HepG2 (cell line): Measurements from ENCODE around the gene GLB1L3.

Experiments used
- ATF3 ChIP-seq: sonication (generic); formaldehyde crosslinking; IDR thresholded peaks from 2 replicates; pipeline ENCODE4 v1.4.0; 2020; ENCODE audit warnings: missing genetic modification reagents
- EP300 ChIP-seq, 3 experiments: sonication (generic) in 1 of 3; formaldehyde crosslinking in 1 of 3; IDR thresholded peaks; 2 replicates each; pipeline versions ENCODE4 v1.5.1 to v1.6.1; 2011 to 2020; ENCODE audit warnings: low read depth in 2 of 3, low read length in 2 of 3, borderline replicate concordance in 1 of 3, improper control_type of control experiment in 1 of 3, mild to moderate bottlenecking in 1 of 3, missing genetic modification reagents in 1 of 3, moderate library complexity in 1 of 3
- GABPA ChIP-seq, 2 experiments: IDR thresholded peaks; 2 replicates each; pipeline ENCODE4 v1.6.1; 2011 to 2016; ENCODE audit warnings: low read depth in 2 of 2, low read length in 1 of 2, missing biosample characterization in 1 of 2, missing genetic modification characterization in 1 of 2
- HNF4G ChIP-seq, 2 experiments: sonication (generic) in 1 of 2; formaldehyde crosslinking in 1 of 2; IDR thresholded peaks; 2 replicates each; pipeline versions ENCODE4 v1.4.0 to v1.6.1; 2011 to 2020; ENCODE audit warnings: borderline replicate concordance in 2 of 2, low read depth in 2 of 2, mild to moderate bottlenecking in 2 of 2, low read length in 1 of 2, missing genetic modification reagents in 1 of 2, moderate library complexity in 1 of 2
- RAD21 ChIP-seq: fragments of 450-650 bp; formaldehyde crosslinking; IDR thresholded peaks from 2 replicates; pipeline ENCODE4 v1.5.0; 2020; ENCODE audit warnings: mild to moderate bottlenecking
- RELA ChIP-seq: sonication (generic); formaldehyde crosslinking; IDR thresholded peaks from 2 replicates; pipeline ENCODE4 v1.4.0; 2020; ENCODE audit warnings: missing genetic modification reagents
- SRF ChIP-seq: IDR thresholded peaks from 2 replicates; pipeline ENCODE4 v1.6.1; 2011; ENCODE audit warnings: mild to moderate bottlenecking, low read depth, low read length, moderate library complexity
- ZC3H13 ChIP-seq: sonication (generic); formaldehyde crosslinking; IDR thresholded peaks from 2 replicates; pipeline ENCODE4 v1.8.1; 2023; ENCODE audit warnings: mild to moderate bottlenecking, missing genetic modification reagents, moderate library complexity
- ZNF660 ChIP-seq: sonication (generic); formaldehyde crosslinking; IDR thresholded peaks from 2 replicates; pipeline ENCODE4 v1.5.1; 2020; ENCODE audit warnings: mild to moderate bottlenecking, low read depth, missing genetic modification reagents, borderline replicate concordance
- ZNF790 ChIP-seq: sonication (generic); formaldehyde crosslinking; IDR thresholded peaks from 2 replicates; pipeline ENCODE4 v1.8.0; 2022; ENCODE audit warnings: missing genetic modification reagents, mild to moderate bottlenecking, borderline replicate concordance

- TF ChIP-seq ZC3H13 (CRISPR knock-in tag) (no peak), ZNF790 (CRISPR knock-in tag) (no peak), ZNF660 (CRISPR knock-in tag) (no peak), ATF3 (CRISPR knock-in tag) (no peak), HNF4G (IDR thresholded peaks at IDR 0.05; ENCODE audit: borderline replicate concordance, low read depth, low read length) (no peak), HNF4G (CRISPR knock-in tag; IDR thresholded peaks at IDR 0.05; ENCODE audit: borderline replicate concordance, low read depth) (no peak), RAD21 (no peak), SRF (no peak), EP300 (IDR thresholded peaks at IDR 0.05; ENCODE audit: low read depth in 2 of 2, low read length in 2 of 2) (no peak), EP300 (CRISPR knock-in tag; IDR thresholded peaks at IDR 0.05; ENCODE audit: borderline replicate concordance) (no peak), RELA (no peak), GABPA (IDR thresholded peaks at IDR 0.05; ENCODE audit: low read depth, low read length) (no peak), GABPA (CRISPR knock-in tag; IDR thresholded peaks at IDR 0.05; ENCODE audit: low read depth) (no peak)
These were observed 63.6 kb downstream of the GLB1L3 start for GRCh38 chr11:134339756-134340155.
